ENCODE results near the gene IGFL1.
"Not testable (repeated sequence)": the region's sequence is repeated elsewhere in the genome, so short reads cannot be mapped to it uniquely, and the experiment has no call there.

The IGFL1 gene

DNA sequence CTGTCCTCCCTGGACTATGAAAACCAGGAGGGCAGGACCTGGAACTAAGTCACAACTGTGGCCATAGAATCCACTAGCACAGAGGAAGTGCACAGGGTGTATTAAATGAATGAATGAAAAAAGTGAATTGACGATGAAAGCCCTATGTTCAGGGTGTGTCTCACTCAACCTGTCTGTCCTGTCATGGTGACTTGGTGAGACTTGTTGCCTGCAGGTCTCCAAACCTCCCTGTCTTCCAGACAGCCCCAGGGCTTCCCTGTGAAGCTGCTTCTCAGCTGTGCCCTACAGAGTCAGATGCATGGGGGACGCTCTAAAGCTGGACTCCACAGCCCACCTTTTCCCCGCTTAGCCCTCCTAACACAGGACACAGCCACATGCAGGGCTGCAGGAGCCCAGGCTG lies 4.8 kb upstream of the IGFL1 start:
- DNase-seq (ENCODE audit: low read depth, low spot score), result no peak

DNA sequence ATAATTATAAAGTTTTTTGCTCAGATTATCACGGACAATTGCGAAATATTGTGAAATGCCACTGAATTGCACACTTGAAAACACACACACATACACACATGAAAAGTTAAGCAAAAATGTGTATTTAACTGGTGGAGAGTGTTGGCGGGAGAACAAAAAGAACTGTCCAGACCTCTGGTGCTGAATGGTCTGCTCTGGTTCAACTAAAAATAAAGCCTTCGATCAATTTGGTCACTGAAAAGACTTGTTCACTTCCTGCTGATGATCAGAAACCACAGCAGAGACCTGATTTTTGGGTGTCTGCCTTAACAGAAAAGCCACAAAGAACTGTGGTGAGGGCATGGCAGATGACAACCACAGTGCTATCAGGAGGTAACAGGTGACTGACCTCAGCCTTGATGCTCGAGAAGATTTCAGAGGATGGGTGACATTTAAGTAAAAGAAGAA lies 4.0 kb upstream of the IGFL1 start:
- no peak for DNase-seq (ENCODE audit: low read depth, low spot score)

DNA sequence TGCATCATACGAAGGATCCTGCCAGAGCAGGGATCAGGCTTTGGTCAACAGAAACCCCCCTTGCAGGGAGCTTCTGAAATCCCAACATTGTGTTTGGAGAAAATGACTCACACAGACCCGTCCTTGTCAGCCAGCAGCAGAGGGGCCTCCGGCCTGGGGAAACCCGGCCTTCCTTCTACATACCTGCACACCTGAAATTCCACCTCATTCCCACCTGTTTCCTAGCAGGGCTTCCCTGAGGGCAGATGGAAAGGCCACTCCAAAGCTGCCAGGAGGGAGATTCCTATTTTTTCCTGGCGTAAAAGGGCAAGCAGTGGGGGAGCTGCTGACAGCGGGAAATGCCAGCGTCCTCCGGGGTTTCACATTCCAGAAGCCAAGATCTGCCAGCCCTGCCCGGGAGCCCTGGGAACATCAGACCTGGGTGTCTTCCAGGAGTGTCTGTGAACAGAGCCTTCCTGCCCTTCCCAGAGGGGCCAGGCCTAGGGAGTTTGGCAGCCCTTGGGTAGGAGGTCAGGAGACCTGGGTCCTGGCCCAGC lies 3.0 kb upstream of the IGFL1 start:
- DNase-seq (ENCODE audit: low read depth, low spot score), result no peak

DNA sequence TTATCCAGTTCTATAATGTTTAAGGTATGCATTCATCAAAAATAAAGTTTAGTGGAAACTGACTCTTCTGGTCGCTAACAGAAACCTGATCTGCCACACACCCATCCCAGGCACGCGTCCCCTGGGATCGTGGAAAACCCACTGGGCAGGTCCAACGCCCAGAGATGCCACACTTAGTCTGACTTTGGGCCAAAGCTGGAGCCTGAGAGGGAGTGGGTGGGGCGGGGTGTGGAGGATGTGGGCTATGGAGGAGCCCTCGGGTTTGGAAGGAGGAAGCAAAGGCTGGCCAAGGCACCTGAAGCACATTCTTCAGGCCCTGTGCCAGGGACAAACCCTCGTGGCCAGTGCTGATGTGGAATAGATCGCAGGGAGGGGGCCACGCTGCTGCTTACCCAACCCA lies 2.5 kb downstream of the IGFL1 start:
- no peak for DNase-seq (ENCODE audit: low read depth, low spot score)

DNA sequence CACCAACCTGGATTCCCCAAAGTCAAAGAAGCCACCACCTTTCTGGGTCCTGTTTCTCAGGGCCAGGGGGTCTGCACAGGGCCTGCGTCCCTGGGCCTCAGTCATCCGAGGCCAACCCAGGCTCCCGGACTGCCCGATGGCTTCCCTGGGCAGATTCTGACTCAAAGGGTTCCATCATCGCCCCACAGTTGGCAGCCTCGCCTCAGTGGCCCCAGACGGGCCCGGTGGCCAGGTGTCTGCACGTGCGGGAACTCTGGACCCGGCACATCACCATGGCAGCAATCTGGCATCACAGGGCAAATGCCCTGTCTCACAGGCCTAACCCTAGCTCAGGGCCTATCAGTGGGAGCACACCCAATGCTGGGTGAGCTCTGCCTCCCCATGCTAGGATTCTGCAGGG lies 2.9 kb downstream of the IGFL1 start:
- DNase-seq (ENCODE audit: low read depth, low spot score), result no peak

DNA sequence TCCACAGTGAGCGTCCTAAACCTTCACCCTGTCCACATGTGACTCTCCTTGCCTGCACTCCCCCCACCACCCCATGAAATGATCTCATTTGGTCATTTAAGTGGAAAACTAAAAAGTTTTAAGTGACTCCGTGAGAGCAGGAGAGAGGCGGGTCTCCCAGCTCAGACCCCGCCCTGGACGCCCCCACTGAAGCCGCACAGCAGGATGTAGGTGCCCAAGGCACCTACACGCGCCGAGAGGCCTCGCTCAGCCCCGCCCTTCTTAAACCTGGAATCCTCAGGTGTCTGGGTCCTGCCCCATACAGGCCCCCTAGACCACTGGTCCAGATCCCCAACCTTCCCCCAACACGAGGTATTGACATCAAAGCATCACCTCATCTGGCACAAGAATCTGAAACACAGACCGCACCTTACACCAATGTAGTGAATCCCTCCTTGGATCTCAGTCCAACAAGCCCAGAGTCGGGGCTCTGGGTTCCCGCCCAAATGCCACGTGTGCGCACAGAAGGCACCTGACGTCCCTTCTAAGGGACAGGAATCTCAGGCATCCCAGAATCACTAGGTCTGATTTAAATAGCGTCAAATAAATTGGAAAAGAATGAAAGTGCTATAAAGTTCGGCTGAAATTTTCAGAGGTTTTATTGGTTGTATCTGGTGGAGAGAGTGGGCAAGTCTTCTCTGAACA lies 3.5 kb downstream of the IGFL1 start:
- no peak for DNase-seq (ENCODE audit: low read depth, low spot score)

DNA sequence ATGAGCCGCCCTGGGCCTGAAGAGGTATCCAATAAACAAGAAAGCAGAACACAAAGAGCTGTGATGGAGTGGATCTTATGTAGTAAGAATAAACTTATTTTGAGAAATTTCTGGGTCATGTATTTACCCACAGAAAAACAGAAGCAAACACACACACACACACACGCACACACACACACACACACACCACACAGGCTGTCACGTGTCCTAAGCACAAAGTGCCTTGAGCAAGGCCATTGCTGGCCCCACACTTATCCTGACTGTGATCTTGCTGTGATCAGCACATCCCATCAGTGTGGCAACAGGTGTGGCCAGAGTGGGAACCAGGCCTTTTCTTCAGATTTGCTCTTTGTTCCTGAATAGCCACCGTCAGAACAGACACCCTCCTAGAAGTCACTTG lies 4.3 kb downstream of the IGFL1 start:
- not testable (repeated sequence) for DNase-seq (ENCODE audit: low read depth, low spot score)

DNA sequence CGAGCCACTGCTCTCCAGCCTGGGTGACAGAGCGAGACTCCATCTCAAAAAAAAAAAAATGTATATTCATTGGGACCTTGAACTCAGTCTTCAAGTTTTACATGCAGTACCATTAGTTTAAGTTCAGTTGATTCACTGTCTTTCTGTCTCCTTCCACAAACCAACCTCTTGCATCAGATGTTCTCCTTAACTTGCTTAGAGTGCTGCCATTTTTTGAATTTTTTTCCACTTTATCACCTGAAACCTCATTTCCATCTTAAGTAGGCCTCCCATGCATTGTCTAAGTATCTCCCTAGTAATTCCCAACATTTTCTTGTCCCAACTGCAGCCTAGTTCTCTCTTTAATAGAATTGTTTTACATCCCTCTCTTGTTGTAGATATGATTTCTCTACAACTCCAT lies 8.6 kb downstream of the IGFL1 start:
- DNase-seq (ENCODE audit: low read depth, low spot score), result not testable (repeated sequence)

DNA sequence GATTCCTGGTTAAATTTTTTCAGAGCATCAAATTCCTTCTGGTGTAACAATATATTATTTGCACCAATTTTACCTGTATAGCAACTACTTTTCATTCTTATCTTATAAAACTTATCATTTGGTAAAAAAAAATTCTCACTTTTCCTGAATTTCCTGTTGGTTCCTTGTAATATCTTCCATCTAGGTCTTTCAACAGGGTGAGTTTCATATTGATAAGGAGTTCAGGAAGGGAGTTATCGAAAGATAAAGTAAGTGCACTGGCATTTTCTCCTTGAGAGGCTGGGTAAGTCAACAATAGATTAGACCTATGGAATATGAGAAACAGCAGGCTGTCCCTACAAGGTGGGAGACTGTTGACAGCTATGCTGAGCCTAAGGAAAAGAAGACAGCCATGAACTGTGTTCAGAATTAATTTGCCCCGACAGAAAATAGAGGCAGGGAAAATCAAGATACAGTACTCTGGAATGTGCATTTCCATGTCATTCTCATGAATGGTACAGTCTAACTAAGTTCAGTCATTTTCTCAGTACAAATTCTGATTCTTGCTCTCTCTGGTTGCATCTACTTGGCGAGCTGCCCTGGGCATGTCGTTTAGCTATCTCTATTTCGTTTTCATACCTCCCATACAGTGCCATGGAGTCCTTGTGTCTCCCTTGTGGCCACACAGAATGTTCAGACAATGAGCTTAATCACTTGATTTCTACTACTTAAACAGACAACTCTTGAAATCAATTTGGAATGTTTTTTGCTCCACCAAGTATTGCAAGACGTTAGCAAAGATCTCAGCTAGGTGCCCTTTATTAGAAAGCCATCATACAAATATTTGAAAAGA lies 9.9 kb downstream of the IGFL1 start:
- DNase-seq (ENCODE audit: low read depth, low spot score), result no peak

DNA sequence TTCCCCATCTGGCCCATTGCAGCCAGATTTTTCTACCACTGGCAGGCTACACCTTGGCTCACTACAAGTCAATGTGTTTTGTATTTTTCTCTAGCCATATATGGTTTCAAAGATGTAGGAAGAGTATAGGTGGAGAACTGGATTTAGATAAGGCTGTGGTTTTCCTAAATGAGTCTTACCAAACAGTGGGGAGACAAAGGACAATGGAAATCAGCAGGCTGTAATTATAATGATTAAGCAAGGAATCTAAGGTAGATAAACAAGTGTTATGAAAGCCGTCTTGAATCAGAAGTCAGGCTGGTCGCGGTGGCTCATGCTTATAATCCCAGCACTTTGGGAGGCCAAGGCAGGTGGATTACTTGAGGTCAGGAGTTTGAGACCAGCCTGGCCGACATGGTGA lies 11.2 kb downstream of the IGFL1 start:
- DNase-seq (ENCODE audit: low read depth, low spot score), result no peak

DNA sequence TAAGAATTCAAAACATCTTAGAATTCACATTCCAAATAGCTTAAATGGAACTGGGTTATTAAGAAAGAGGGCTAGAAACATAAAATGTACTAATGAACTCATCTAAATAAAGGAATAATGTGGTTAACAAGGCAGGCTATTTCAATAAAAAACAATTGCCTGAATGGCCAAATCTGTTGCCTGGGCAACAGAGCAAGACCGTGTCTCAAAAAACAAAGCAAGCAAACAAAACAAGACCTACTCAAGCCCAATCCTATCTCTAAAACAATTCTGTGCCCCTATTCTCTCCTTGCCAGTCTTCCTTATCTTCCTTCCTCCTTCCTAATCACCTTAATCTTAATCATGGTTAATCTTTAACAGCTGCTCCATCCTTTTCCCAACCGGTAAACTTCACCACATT lies 12.1 kb downstream of the IGFL1 start:
- no peak for DNase-seq (ENCODE audit: low read depth, low spot score)

DNA sequence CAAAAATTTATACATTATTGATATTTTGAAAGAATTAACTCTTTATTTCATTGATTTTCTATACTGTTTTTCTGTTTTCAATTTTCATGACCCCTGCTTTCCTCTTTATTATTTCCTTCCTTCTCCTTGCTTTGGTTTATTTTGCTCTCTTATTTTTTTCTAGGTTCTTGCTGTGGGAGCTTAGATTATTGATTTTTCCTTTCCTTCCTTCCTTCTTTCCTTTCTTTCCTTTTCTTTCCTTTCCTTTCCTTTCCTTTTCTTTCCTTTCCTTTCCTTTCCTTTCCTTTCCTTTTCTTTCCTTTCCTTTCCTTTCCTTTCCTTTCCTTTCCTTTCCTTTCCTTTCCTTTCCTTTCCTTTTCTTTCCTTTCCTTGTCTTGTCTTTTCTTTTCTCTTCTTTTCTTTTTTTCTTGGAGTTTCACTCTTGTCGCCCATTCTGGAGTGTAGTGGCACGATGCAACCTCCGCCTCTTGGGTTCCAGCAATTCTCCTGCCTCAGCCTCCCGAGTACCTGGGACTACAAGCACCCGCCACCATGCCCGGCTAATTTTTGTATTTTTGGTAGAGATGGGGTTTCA lies 13.6 kb downstream of the IGFL1 start:
- DNase-seq (ENCODE audit: low read depth, low spot score), result not testable (repeated sequence)

DNA sequence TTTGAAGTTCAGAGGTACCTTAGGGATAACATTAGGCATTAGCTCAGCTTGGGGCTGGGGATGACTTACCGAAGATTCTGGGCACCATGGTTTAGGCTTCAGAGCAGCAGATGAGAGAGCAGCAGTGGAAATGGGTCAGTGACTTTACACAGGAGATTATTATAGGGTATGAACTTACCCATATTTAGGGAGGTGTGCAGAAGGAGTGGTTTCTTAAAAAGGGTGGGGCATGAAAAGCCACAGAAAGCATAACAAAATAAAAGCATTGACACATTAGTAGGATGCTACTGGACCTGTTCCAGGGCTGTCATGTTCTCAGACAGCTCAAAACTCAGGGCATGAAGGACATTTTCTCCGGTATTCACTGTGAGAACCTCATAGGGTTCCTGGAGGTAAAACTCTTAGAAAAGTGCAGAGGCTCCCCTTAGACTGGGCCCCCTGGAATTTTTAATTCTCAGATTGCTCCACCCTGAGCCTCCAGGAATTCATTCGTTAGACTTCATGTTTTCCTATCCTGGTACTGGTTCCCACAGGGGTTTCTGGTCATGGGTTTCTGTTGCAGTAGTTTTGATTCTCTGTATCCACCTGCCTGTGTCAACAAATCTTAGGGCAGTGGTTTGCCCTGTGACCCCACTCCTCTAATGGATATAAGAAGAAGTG lies 20.7 kb downstream of the IGFL1 start:
- no peak for DNase-seq (ENCODE audit: low read depth, low spot score)

DNA sequence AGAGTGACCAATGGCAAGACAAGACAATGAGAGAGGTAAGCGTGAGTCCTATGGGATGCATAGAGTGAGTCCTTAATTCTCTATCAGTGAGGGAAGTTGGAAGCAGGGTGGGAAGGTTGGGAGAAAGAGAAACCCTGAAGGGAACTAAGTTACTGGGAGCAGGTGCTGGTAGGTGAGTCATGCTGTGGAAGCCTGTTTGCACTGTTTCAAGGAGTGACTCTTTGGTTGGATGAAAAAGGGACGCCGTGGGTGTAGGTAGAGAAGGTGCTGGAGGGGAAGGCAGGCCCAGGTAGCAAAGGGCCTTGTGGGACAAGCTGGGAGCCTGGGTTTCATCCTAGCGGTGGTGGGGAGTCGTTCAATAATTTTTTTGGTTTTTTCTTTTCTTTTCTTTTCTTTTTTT lies 21.9 kb downstream of the IGFL1 start:
- DNase-seq (ENCODE audit: low read depth, low spot score), result no peak

DNA sequence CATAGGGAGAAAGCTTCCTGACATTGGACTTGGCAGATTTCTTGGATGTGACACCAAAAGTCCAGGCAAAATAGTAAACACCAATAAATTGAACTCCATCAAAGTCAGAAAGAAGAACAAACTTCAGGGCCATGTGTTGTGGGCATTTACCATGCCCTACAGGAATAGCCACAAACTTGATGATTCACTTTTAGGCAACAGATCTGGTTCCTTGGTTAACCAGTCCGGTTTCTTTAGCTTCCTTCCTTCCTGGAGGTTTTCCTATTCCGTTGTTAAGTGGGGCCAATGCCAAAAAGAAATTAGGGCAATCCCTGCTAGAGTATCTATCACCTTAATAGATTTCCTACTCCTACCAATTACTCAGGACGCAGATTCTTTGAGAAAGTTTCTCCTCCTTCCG lies 25.2 kb downstream of the IGFL1 start:
- no peak for DNase-seq (ENCODE audit: low read depth, low spot score)

DNA sequence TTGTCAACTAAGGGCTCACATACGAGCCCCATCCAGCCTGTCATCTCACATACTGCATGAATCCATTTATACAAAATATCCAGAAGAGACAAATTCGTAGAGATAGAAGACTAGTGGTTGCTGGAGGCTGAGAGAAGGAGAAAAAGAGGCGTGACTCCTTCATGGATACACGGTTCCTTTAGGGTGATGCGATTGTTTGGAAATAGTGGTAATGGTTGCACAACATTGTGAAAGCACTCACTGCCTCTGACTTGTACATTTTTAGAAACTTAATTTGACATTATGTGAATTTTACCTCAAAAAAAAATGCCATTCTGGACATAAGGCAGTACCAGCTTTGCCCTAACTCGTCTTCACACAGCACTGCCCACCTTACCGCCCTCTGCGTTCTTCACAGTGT lies 27.3 kb downstream of the IGFL1 start:
- DNase-seq (ENCODE audit: low read depth, low spot score), result no peak

DNA sequence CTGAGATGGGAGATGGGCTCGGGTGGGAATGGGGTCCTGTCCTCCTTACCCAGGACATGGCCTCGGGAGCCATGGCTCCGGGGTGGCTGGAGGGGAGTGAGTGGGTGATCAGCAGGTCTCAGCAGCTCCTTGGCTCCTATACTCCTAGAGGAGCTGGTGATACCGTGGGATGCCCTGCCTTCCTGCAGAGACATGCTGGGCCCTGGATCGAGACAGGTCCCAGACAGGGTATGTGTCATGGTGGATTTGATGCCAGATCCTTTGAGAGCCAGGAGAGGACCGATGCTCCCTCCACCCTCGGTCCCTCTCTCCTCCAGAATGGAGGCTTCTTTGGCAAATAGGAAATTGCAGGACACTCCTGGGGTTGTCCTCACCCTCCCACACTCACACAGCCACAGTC lies 32.0 kb downstream of the IGFL1 start:
- DNase-seq (ENCODE audit: low read depth, low spot score), result not testable (repeated sequence)

DNA sequence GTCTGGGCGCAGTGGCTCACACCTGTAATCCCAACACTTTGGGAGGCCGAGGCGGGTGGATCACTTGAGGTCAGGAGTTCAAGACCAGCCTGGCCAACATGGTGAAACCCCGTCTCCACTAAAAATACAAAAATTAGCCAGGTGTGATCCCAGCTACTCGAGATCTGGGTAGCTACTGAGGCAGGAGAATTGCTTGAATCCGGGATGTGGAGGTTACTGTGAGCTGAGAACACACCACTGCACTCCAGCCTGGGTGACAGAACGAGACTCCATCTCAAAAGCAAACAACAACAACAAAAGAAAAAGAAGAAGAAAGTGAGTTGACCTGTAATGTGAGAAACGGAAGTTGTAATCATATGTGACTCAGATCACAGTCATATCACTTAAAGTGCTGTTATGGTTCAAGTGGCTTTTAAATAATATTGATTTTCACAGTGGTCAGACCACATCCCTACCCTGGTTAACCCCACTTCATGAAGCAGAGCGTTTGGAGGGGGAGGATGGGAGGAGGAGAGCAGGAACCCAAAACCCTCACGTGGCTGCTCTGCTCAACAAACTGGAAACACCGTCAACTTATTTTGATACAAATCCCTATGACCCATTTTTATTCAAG lies 33.2 kb downstream of the IGFL1 start:
- peak; percentile 13 for DNase-seq (ENCODE audit: low read depth, low spot score)

DNA sequence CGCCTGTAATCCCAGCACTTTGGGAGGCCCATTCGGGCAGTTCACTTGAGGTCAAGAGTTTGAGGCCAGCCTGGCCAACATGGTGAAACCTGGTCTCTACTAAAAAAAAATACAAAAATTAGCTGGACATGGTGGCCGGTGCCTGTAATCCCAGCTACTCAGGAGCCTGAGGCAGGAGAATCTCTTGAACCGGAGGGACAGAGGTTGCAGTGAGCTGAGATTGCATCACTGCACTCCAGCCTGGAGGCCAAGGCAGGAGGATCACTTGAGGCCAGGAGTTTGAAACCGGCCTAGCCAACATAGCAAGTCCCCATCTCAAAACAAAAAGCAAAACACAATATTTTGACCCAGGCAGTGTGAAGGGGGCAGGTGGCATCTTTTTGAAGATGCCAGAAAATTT lies 35.3 kb downstream of the IGFL1 start:
- not testable (repeated sequence) for DNase-seq (ENCODE audit: low read depth, low spot score)

DNA sequence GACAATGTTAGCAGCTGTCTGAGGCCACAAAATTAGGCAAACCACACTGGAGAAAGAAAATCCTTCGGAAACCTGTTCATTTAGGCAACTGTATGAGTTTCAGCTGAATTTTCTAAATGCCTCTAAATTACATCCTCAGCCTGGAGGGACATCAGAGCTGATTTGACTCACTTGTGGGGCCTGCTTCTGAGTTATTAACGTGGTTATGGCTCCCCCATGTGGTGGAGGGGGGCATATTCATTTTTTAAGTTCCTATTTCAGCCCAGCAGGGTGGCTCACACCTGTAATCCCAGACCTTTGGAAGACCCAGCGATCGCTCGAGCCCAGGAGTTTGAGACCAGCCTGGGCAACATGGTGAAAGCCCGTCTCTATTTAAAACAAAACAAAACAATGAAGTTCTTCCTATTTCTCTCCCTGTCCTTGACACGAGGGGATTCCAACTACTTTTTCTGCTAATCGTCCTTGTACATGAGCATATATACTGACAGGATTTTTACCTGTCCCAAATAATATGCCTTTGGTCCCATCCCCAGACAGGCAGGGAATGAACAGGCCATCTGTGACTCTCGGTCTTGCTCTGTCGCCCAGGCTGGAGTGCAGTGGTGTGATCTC lies 35.8 kb downstream of the IGFL1 start:
- DNase-seq (ENCODE audit: low read depth, low spot score), result peak; percentile 55

DNA sequence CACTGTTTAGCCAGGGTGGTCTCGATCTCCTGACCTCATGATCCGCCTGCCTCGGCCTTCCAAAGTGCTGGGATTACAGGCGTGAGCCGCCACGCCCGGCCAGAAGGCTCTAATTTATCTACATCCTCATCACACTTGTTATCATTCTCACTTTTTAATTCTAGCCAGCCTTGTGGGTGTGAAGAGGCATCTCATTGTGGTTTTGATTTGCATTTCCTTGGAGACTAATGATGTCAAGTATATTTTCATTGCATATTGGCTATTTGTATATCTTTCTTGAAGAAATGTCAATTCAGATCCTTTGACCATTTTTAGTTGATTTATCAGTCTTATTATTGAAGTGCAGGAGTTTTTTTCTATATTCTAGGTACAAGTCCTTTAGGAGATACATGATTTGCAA lies 39.6 kb downstream of the IGFL1 start:
- DNase-seq (ENCODE audit: low read depth, low spot score), result no peak

Data from activated CD4-positive, CD25-positive, alpha-beta regulatory T cell treated with anti-CD3 and anti-CD28 coated beads, Interleukin-2, amount 50 U/mL, for 16 hours (primary cell).